ENCODE data around the gene OCA2.

Gene OCA2

GRCh38 chr15:28110481-28110881 lies 11.4 kb upstream of the OCA2 start:
- TF ChIP-seq MAX (IDR thresholded peaks at IDR 0.05; ENCODE audit: low read depth, low read length): no peak
- no peak for TF ChIP-seq MYC (IDR thresholded peaks at IDR 0.05; ENCODE audit: low read depth, low read length)
- no peak for TF ChIP-seq POLR2A (IDR thresholded peaks at IDR 0.05; ENCODE audit: extremely low read depth, insufficient read length)
- TF ChIP-seq CTCF (IDR thresholded peaks at IDR 0.05; ENCODE audit: low read depth, low read length): no peak
- no peak overlapping the region for H3K4me3 ChIP-seq (ENCODE audit: low read depth, low read length)
- no peak for DNase-seq (ENCODE audit: low read depth)

GRCh38 chr15:28109626-28110455 lies 10.7 kb upstream of the OCA2 start:
- H3K4me3 ChIP-seq (ENCODE audit: low read depth, low read length): no peak overlapping the region
- DNase-seq (ENCODE audit: low read depth): no peak
- TF ChIP-seq POLR2A (IDR thresholded peaks at IDR 0.05; ENCODE audit: extremely low read depth, insufficient read length): no peak
- TF ChIP-seq CTCF (IDR thresholded peaks at IDR 0.05; ENCODE audit: low read depth, low read length): no peak
- TF ChIP-seq MYC (IDR thresholded peaks at IDR 0.05; ENCODE audit: low read depth, low read length): no peak
- TF ChIP-seq MAX (IDR thresholded peaks at IDR 0.05; ENCODE audit: low read depth, low read length): no peak

GRCh38 chr15:28107904-28108275 lies 8.8 kb upstream of the OCA2 start:
- no peak overlapping the region for H3K4me3 ChIP-seq (ENCODE audit: low read depth, low read length)

GRCh38 chr15:28107111-28107903 lies 8.2 kb upstream of the OCA2 start:
- no peak for TF ChIP-seq MAX (IDR thresholded peaks at IDR 0.05; ENCODE audit: low read depth, low read length)
- H3K4me3 ChIP-seq (ENCODE audit: low read depth, low read length): no peak overlapping the region
- no peak for DNase-seq (ENCODE audit: low read depth)

More at GRCh38 chr15:28107904-28108275, 8.8 kb upstream of the OCA2 start:
- DNase-seq (ENCODE audit: low read depth): no peak
- TF ChIP-seq CTCF (IDR thresholded peaks at IDR 0.05; ENCODE audit: low read depth, low read length) (no peak), POLR2A (IDR thresholded peaks at IDR 0.05; ENCODE audit: extremely low read depth, insufficient read length) (no peak), MAX (IDR thresholded peaks at IDR 0.05; ENCODE audit: low read depth, low read length) (no peak), MYC (IDR thresholded peaks at IDR 0.05; ENCODE audit: low read depth, low read length) (no peak)

- peak; percentile 25 for DNase-seq (ENCODE audit: low read depth)
- no peak overlapping the region for H3K4me3 ChIP-seq (ENCODE audit: low read depth, low read length)
These were observed 7.4 kb upstream of the OCA2 start for GRCh38 chr15:28106294-28107110.

GRCh38 chr15:28105793-28106192 lies 6.7 kb upstream of the OCA2 start:
- H3K4me3 ChIP-seq (ENCODE audit: low read depth, low read length): no peak overlapping the region
- TF ChIP-seq POLR2A (IDR thresholded peaks at IDR 0.05; ENCODE audit: extremely low read depth, insufficient read length): no peak
- TF ChIP-seq MYC (IDR thresholded peaks at IDR 0.05; ENCODE audit: low read depth, low read length): no peak
- no peak for TF ChIP-seq CTCF (IDR thresholded peaks at IDR 0.05; ENCODE audit: low read depth, low read length)
- TF ChIP-seq MAX (IDR thresholded peaks at IDR 0.05; ENCODE audit: low read depth, low read length): no peak
- DNase-seq (ENCODE audit: low read depth): no peak

More at GRCh38 chr15:28106294-28107110, 7.4 kb upstream of the OCA2 start:
- TF ChIP-seq MAX (IDR thresholded peaks at IDR 0.05; ENCODE audit: low read depth, low read length) (no peak), POLR2A (IDR thresholded peaks at IDR 0.05; ENCODE audit: extremely low read depth, insufficient read length) (no peak)

All from NB4 (cell line).